ENCODE results near the gene TOR4A. TPM values are rescaled to one million over a fixed set of nuclear protein-coding genes. Genes with fewer than 3 reads are reported as not detected.

The TOR4A gene
- total RNA-seq, 1 experiment from 2014 or later: 0.37 TPM

DNA sequence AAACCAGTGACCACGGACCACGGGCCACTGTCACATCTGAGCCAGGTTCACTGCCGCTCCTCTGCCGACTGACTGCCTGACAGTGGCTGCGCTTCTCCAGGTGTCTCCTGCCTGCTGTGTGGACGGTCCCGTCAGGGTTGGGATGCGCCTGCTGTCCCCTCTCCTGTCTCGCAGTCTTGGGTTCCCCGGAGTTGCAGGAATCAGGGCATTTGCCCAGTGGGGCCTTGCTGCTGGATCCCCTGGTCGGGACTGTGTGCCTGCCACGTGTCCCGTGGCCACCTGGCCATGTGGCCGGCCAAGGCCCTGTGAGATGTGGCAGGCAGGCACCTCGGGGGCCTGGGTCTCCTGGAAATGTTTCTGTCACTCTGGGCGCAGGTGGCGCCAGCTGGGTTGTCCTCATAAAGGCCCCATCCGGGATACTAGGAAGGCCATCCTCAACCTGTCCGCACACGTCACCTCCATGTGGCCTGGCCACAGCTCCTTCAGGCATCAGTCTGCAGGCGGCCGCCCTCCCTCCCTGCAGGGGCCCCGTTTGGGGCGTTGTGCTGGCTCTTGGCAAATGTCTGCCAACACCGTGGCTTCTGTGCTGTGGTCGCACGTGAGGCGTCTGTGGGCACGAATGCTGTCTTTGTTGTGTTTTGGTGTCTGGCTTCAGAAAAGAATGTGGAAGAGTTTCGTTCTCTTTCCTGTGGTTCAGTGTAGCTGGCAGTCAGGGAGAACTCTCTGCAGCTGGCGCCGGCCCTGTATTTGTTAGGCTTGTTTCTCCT, 6.4 kb upstream of the TOR4A start:
- DNase-seq (ENCODE audit: low spot score): no peak

DNA sequence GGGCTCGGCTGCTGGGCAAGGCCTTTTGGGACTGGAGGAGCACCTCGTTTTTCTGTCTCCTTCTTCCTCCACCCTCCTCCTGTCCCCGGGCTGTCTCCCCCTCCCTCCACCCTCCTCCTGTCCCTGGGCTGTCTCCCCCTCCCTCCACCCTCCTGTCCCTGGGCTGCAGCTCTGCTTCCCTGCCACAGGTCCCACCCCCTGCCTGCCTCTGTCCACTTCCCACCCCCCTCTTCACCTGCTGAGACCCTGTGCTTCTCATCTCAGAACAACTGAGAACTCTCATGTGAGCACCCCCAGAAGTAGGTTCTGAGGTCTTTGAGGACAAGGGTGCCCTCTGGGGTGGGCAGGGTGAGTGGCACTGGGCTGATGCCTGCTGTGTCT, 5.8 kb upstream of the TOR4A start:
- DNase-seq (ENCODE audit: low spot score): no peak

DNA sequence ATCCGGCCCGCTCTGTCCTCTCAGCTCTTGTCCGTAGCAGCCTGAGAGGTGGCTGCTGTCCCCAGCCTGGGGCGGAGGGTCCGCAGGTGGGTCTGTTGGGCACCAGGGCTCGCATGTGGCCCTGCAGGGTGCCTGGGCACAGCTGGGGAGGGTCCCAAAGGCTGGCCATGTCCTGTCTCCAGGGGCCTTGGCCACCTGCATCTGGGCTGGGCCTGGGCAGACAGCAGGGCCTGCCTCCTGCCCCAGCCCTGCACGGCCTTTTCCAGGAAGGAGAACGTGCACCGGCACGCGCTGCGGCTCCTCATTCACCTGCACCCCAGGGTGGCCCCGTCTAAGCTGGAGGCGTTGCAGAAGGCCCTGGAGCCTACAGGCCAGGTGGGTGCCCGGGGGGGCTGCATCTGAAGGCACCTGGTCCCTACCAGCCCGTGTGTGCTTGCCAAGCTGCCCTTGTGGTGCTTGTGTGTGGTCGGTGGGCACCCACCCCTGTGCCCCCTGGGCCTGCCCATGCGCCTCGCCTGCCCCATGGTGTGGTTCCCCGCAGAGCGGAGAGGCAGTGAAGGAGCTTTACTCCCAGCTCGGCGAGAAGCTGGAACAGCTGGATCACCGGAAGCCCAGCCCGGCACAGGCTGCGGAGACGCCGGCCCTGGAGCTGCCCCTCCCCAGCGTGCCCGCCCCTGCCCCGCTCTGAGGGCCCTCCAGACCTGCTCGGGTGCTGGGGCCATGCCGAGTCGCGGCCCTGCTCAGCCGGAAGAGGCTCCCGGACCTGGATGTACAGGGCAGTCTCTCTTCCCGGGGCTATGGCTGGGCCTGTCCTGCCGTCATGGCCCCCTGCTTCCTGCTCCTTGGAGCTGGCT, 5.1 kb upstream of the TOR4A start:
- DNase-seq (ENCODE audit: low spot score): no peak

DNA sequence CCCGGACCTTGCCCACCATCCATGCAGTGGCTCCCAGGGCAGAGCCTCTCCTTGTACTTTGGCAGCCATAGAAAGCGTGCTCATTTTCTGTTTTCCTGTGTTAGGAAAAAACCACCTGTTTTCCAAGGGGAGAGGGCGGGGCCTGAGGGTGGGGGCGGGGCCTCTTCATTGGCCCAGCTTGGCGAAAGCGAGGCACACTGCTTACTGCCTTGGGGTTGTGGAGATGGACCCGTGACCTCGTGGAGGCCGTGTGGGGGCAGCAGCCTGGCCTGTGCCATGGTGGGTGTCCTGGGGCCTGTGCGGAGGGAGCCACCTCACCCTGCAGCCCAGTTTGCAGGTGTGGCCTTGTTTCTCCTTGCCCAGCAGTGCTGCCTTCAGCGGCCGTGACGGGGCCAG, 4.4 kb upstream of the TOR4A start:
- no peak for DNase-seq (ENCODE audit: low spot score)

DNA sequence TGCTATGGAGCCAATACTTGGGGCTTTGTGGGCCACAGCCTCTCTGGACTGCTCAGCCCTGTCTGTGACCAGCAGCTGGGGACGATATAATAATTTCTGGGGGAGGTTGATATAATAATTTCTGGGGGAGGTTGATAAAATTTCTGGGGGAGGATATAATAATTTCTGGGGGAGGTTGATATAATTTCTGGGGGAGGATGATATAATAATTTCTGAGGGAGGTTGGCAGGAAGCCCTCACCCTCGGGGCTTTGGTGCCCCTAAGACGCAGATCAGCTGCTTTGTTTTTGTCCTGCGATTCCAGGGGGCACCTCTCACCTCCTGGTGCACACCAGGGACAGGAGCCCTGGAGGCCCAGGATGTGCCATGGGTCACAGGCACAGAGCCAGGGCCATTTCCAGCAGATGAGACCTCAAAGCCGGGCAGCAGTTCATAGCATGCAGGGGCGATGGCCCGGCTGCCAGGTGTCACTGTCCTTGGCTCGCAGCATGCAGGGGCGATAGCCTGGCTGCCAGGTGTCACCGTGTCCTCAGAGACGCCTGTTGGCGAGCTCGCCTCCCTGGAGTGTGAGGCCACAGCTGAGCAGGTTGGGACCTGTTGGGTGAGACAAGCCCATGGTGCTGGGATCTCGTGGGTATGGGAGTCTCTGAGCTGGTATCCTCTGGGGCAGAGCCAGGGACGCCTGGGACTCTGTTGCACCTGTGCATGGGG, 3.8 kb upstream of the TOR4A start:
- no peak for DNase-seq (ENCODE audit: low spot score)

DNA sequence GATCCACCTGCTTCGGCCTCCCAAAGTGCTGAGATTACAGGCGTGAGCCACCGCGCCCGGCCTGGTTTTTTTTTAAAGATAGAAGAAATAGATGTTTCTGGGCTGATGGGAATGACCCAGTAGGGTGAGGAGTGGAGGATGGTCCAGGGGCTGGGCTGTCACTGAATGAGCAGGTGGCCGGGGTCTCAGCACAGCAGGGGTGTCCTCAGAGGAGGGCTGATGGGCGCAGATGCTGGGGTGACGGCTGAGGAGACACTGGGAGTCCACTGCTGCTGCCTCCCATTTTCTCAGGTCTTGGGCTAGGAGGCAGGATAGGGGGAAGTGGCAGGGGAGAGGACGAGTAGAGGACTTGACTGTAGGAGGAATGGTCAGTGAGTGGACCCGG, 2.3 kb upstream of the TOR4A start:
- DNase-seq (ENCODE audit: low spot score): no peak

DNA sequence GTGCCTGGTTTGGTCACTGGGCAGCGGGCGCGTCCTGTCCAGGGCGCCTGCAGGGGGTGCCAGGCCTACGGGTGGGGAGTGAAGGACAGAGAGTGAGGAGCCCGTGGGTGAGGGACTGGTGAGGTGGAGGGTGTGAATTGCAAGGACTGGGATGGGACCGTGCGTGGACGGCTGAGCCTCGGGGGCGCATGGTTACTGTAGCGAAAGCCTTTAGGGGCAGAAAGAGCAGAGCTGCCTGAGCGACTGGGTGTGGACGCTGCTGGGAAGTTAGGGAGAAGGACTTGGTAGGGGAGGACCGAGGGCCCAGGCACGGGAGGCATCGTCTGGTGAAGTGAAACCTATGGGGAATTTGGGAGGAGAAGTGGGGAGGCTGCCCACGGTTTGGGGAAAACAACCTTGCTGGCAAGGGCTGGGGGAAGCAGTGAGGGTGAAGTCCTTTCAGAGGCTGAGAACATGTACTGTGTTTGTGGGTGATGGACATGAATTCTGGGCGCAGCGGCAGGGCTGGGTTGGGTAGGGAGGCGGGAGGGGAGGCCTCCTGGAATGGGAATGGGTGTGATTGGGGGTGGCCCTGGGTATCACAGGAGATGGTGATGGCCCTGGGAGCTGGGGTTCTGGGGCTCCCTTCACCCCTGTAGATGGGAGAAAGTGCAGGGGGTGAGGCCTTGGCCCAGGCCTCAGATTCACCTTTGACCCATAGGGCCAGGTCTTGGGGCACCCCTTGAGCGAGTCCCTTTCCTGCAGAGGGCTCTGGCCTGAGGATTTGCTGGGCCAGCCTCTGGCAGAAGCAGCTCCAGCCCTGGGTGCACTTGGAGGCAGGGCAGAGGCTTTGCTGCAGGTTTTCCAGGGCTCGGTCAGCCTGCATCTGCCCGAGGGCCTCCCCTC, 1.7 kb upstream of the TOR4A start:
- no peak for DNase-seq (ENCODE audit: low spot score)

DNA sequence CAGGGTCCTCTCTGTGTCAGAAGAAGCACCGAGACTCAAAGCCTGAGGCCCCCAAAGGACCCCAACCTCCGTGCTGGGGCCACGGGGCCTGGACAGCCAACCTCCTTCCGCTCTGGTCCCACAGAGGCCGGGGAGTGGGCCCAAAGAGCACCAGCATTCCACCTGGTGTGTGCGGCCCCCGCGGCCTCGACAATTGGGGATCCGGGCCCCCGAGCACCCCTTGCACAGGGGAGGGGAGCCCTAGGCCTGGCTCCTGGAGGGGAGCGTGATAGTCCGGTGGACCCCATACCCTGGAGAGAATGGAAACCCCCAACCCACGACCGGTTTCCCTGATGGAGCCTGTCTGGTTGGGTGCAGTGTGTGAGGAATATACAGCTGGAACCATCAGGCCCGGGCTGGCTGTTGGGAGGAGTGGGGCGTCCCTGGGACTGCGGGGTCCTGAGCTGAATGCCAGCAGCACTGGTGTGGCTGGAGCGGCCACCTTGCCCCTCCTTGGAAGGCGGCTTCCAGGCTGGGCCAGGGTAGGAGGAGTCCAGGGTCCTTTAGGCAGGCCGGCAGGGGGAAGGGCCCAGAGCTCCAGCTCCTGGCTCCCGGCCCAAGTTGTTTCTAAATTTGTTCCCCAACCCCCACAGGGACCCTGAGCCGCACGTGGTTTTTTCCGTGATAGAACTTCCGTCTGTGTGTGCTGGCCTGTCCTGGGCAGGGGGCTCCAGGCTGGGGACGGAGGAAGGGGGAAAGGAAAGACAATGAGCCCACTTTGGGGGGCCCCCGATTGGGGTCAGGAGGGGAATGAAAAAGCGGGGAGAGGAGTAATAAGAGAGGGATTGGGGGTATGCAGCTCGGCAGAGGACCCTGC, 825 bp upstream of the TOR4A start:
- DNase-seq (ENCODE audit: low spot score): no peak

DNA sequence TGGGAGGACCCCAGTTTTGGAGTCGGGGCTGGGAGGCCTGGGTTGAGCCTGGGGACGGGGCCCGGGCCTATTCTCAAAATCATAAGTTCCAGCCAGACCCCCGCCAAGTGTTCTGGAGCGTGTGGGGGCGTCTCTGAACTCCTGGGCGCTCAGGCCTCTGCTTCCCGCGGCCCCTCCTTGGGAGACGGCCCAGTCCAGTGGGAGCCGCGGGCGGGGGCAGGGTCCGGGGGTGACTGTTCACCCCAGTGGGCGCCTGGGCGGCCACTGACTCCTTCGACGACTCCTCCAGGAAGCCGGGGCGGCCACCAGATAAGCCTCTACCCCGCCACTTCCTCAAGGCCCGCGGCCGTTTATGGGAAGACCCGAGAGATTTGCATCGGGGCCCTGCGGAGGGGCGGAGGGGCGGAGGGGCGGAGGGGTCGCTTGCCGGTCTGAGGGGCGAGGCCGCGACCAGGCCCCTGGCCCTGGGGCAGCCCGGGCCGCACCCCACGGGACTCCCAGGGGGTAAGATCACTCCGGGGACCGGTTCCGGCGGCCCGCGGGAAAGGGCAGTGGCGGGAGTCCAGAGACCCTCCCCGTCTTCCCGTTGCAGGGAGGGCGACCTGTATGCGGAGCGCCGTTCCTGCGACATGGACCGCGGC, 655 bp downstream of the TOR4A start:
- no peak for DNase-seq (ENCODE audit: low spot score)

DNA sequence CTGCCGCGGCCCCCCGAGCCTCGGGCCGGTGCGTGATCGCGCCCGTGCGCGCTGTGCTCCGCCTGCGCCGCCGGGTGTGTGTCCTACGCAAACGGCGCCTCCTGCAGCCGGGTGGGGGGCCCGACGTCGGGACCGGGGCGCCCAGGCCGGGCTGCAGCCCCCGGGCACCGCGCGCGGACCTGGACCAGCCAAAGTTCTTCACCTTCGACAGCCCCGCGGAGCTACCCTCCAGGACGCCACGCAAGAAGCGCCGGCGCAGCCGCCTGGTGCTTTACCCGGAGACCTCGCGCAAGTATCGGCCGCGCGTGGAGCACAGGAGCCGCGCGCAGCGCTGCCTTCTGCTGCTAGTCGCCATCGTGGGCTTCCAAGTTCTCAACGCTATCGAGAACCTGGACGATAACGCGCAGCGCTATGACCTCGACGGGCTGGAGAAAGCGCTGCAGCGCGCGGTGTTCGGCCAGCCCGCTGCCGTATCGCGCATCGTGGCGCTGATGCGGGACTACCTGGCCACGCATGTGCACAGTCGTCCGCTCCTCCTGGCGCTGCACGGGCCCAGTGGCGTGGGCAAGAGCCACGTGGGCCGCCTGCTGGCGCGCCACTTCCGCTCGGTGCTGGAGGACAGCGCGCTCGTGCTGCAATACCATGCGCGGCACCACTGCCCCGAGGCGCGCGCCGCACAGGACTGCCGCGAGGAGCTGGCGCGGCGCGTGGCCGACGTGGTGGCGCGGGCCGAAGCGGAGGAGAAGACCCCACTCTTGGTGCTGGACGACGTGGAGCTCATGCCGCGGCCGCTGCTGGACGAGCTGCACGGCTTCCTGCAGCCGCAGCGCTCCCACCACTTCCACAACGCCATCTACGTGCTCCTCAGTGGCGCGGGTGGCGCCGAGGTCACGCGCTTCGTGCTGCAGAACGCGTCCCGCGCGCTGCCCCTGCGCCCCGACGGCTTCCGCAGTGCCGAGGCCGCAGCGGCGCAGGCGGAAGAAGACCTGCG, 1.5 kb downstream of the TOR4A start:
- DNase-seq (ENCODE audit: low spot score): no peak

DNA sequence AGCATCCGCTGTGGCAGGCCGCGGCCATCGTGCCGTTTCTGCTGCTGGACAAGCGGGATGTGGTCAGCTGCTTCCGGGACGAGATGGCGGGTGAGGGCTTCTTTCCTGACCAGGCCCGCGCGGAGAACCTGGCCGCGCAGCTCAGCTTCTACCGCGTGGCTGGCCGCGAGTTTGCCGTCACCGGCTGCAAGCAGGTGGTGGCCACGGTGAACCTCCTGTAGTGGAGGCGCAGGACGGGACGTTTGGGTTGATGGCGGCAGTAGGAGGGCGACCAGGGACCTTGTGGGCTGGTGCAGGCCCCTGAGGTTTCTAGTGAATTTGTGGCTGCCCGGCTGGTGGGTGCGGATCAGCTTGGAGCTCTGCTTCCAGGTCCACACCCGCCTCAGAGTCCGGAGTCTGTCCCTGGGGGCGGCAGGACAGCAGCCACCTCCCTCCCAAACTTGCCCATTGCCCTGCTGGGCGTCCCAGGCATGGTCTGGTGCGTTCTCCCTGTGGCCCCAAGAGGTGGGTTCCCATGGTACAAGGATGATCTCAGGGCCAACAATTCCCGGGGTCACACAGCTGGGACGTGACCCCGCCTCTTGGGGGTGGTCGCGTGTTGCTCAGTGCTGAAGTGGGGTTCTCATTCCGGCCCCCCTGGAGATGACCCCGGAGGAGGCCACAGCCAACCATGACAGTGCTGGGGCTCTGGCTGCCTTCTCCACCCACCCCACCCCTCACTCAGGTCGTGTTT, 2.4 kb downstream of the TOR4A start:
- no peak for DNase-seq (ENCODE audit: low spot score)

DNA sequence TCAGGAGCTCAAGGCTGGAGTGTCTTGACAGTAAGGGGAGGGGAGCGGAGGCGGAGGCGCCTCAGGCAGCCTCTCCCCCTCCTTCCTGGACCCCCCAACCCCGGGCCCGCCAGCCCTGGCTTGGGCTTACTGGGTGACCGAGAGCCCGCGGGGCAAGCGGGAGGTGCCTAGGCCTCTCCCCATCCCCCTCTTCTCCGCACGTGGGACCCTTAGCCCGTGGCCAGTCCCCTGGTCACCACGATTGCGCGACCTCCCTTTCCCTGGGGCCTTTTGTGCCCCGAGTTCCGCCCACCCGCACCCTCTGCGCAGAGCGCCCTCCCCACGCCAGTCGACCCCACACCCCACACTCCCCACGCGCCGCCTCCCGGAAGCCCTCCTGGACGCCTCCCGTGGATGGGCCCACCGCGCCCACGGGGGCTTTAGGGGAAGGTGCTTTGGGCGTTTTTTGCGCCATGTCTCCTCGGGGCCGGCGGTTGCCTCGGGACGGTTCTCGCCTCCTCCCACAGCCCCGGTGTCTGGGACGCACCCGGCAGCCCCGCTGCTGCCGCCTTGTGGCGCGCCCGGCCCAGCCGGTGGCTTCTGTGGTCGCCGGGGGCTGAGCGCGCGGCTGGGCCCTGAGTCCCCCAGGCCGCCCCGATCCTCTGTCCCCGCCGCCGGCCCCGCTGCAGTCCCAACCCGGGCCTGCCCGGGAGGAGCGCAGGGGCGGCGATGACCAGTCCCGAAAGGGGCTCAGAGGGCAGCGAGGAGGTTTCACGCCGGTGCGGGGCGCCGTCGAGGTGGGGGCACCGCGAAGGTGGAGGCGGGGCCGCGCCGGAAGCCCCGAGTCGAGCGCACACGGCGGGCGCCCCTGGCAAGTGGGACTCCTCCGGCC, 3.2 kb downstream of the TOR4A start:
- no peak for DNase-seq (ENCODE audit: low spot score)

DNA sequence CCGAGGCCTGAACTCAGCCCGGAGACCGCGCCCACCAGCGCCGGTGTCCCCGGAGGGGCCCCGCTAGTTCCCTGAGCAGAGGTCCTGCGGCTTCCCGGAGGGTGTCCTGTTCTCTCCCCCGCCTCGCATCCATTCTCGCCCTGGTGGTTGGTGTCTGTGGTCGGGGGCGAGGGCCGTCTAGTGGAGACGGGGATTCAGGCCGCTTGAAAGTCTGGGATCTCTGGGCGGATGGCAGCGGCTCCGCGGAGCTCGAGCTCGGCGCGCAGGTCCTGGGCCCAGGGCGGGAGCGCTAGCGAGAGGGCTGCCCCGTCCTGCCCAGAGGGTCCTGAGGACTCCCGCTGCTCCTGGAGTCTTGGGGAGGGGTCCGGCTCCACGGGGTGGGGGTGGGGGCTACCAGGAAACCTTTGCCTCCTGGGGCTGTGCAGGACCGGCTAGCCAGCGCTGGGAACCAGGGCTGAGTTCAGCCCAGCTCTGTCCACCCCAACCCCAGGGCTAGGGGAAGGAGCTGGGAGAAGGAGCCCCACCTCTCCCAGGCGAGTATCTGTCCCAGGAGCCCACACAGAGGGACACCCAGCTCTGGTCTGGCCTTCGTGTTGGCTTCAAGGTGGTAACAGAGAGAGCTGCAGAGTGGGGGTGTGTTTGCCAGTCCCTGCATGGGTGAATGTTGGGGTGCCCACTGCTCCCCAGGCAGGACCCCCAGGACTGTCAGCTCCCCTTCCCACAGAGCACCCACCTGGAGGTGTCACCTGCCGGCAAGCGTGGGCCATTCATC, 4.0 kb downstream of the TOR4A start:
- DNase-seq (ENCODE audit: low spot score): no peak

DNA sequence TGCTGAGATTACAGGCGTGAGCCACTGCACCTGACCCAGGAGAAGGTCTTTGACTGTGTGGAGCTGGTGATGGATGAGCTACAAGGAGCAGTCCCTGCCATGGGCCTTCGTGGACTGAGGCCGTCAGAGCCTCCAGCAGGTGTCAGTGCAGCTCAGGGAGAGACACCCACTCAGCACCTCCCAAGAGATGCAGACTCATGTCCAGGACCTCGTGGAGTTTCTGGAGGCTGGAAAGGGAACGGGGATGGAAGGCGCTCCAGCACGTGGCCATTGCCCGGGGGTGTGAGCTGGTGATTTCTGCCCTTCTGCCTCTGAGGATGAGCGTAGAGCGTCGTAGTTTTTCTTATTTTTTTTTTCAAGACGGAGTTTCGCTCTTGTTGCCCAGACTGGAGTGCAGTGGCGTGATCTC, 9.5 kb downstream of the TOR4A start:
- peak; percentile 63 for DNase-seq (ENCODE audit: low spot score)

DNA sequence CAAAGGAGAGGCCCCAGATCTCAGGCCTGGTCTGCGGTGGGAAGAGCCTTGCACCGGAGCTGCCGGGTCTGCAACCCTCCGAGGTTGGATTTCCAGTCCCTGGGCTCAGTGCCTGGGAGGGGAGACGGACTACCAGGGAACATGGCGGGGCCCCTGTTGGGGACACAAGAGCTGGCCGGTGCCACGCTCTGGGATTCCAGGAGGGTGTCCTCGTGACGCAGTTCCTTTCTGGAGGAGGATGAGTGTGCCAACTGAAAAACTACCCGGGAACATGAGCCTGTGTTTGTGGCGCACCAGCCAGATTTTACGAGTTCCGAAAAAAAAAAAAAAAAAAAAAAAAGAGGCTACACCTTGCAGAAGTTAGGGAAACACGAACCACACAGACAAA, 15.6 kb downstream of the TOR4A start:
- no peak for DNase-seq (ENCODE audit: low spot score)

DNA sequence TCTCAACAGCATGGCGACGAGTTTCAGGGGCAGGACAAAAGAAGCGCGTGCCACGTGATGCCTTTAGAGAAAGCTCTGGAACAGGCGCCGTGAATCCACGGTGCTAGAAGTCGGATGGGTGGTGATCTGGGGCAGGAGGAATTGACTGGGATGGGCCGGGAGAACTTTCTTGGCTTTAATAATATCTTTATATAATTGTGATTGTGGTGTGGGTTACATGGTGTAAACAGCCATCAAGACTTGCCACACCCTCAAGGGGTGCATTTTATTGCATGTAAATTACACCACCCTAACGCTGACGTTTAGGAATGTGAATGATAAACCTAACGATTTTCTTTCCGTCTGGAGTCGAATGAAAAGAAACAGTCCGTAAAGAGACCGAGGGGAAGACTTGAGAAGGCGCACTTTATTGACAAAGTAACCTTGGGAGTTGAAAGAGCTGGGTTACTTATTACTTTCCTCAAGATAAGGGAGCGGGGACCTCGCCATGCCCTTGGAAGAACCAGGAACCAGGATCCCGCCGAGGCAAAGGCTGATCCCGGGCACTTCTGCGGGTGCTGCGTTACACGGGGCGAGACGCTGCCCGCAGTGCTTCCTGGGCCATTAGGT, 16.1 kb downstream of the TOR4A start:
- no peak for DNase-seq (ENCODE audit: low spot score)

All from H4 (cell line).